Neural cell (in vitro differentiated cells): Measurements from ENCODE around the gene PREP. TPM values are rescaled to one million over a fixed set of nuclear protein-coding genes. Genes with fewer than 3 reads are reported as not detected.

Source experiments
- H2AFZ ChIP-seq: fragments of 200-600, 300-800 bp; sonication (generic), shearing (Covaris generic); 2 replicates; pipeline ENCODE4 v1.6.0; 2014; ENCODE audit warnings: low read depth, mild to moderate bottlenecking, antibody characterized with exemption, low read length, moderate library complexity
- H3F3A ChIP-seq: fragments of 200-600 bp; shearing (Covaris generic); 2 replicates; pipeline ENCODE4 v1.6.1; 2016; ENCODE audit warnings: mild to moderate bottlenecking, moderate library complexity, mixed read lengths, antibody characterized with exemption, low read length; ENCODE audit not compliant: insufficient read depth, poor library complexity, severe bottlenecking
- H3K27ac ChIP-seq: fragments of 200-600, 300-800 bp; sonication (generic), shearing (Covaris generic); 2 replicates; pipeline ENCODE4 v1.5.1; 2014; ENCODE audit warnings: mild to moderate bottlenecking, low read length, moderate library complexity
- H3K27me3 ChIP-seq: fragments of 300-800, 200-600 bp; sonication (generic), shearing (Covaris generic); 2 replicates; pipeline ENCODE4 v1.6.0; 2014; ENCODE audit warnings: mild to moderate bottlenecking, low read depth, low read length, moderate library complexity; ENCODE audit not compliant: insufficient read depth
- H3K36me3 ChIP-seq: fragments of 300-800, 200-600 bp; sonication (generic), shearing (Covaris generic); 2 replicates; pipeline ENCODE4 v1.5.1; 2014; ENCODE audit warnings: mild to moderate bottlenecking, antibody characterized with exemption, low read length, moderate library complexity; ENCODE audit not compliant: insufficient read depth
- H3K4me2 ChIP-seq: fragments of 300-800, 200-600 bp; sonication (generic), shearing (Covaris generic); 2 replicates; pipeline ENCODE4 v1.6.0; 2014; ENCODE audit warnings: mild to moderate bottlenecking, low read length
- H3K4me3 ChIP-seq: fragments of 300-800, 200-600 bp; sonication (generic), shearing (Covaris generic); 2 replicates; pipeline ENCODE4 v1.5.1; 2014; ENCODE audit warnings: mild to moderate bottlenecking, low read length, moderate library complexity
- H3K79me2 ChIP-seq: fragments of 200-600 bp; shearing (Covaris generic); replicated peaks from 2 replicates; pipeline ENCODE4 v1.6.0; 2014; ENCODE audit warnings: mild to moderate bottlenecking, low read length, moderate library complexity; ENCODE audit not compliant: insufficient read depth
- H3K9ac ChIP-seq: fragments of 300-800, 200-600 bp; sonication (generic), shearing (Covaris generic); 2 replicates; pipeline ENCODE4 v1.6.1; 2016; ENCODE audit warnings: mild to moderate bottlenecking, low read length, mixed read lengths
- H3K9me2 ChIP-seq: fragments of 200-600 bp; shearing (Covaris generic); 2 replicates; pipeline ENCODE4 v1.6.1; 2016; ENCODE audit warnings: mild to moderate bottlenecking, low read length, mixed read lengths; ENCODE audit not compliant: insufficient read depth
- H3K9me3 ChIP-seq: fragments of 200-600, 300-800 bp; sonication (generic), shearing (Covaris generic); 2 replicates; pipeline ENCODE4 v1.6.1; 2016; ENCODE audit warnings: mild to moderate bottlenecking, mixed run types, low read length, moderate library complexity, mixed read lengths
- H4K20me1 ChIP-seq: fragments of 200-600 bp; shearing (Covaris generic); 2 replicates; pipeline ENCODE4 v1.6.1; 2016; ENCODE audit warnings: mild to moderate bottlenecking, mixed run types; ENCODE audit not compliant: insufficient read depth
- CTCF ChIP-seq: fragments of 450-650 bp; IDR thresholded peaks from 2 replicates; pipeline ENCODE4 v1.5.1; 2014; ENCODE audit warnings: antibody characterized with exemption, mild to moderate bottlenecking, moderate library complexity; ENCODE audit not compliant: poor library complexity, severe bottlenecking
- EP300 ChIP-seq: fragments of 450-650 bp; conservative IDR thresholded peaks from 2 replicates; pipeline ENCODE4 v1.6.1; 2014; ENCODE audit warnings: antibody characterized with exemption, mild to moderate bottlenecking, moderate library complexity; ENCODE audit not compliant: poor library complexity, severe bottlenecking
- EZH2 ChIP-seq: fragments of 200-600, 300-800 bp; shearing (Covaris generic), sonication (generic); IDR thresholded peaks from 2 replicates; pipeline ENCODE4 v1.6.1; 2014; ENCODE audit warnings: antibody characterized with exemption, low read length, borderline replicate concordance, mild to moderate bottlenecking; ENCODE audit not compliant: insufficient read depth, poor library complexity, severe bottlenecking
- MXI1 ChIP-seq: fragments of 450-650 bp; conservative IDR thresholded peaks from 2 replicates; pipeline ENCODE4 v1.6.1; 2014; ENCODE audit warnings: antibody characterized with exemption, mild to moderate bottlenecking; ENCODE audit not compliant: poor library complexity, severe bottlenecking
- POLR2AphosphoS5 ChIP-seq: IDR thresholded peaks from 2 replicates; pipeline ENCODE4 v1.6.1; 2012
- RAD21 ChIP-seq: fragments of 450-650 bp; conservative IDR thresholded peaks from 2 replicates; pipeline ENCODE4 v1.6.1; 2014; ENCODE audit warnings: antibody characterized with exemption, mild to moderate bottlenecking, moderate library complexity
- REST ChIP-seq: IDR thresholded peaks from 2 replicates; pipeline ENCODE4 v1.6.1; 2012; ENCODE audit warnings: borderline replicate concordance
- SMC3 ChIP-seq: fragments of 450-650 bp; conservative IDR thresholded peaks from 2 replicates; pipeline ENCODE4 v1.6.1; 2014; ENCODE audit warnings: antibody characterized with exemption, mild to moderate bottlenecking, moderate library complexity; ENCODE audit not compliant: poor library complexity
- TAF1 ChIP-seq: IDR thresholded peaks from 2 replicates; pipeline ENCODE4 v1.6.1; 2012; ENCODE audit warnings: low read depth
- polyA minus RNA-seq: library from RNA; depleted of rRNA, polyadenylated mRNA; stranded (reverse); fragments of >200 nt; gene quantifications from 2 replicates; pipeline ENCODE4 v1.2.3, GENCODE V29; 2014
- polyA plus RNA-seq: library from polyadenylated mRNA; depleted of rRNA; stranded (reverse); fragments of >200 nt; gene quantifications from 2 replicates; pipeline ENCODE4 v1.2.3, GENCODE V29; 2014

Gene PREP
- 24.5 and 28.9 TPM in 2 replicates for polyA plus RNA-seq
- polyA minus RNA-seq: 36.8 and 40.1 TPM in 2 replicates

- Histone ChIP-seq H2AFZ (peak within 1 kb of the TSS; percentile 86), H3K9me3 (no peaks in the 10 kb centered on the region), H3K79me2 (peaks cover 25% of the 10 kb centered on the region), H3K36me3 (no peaks in the 10 kb centered on the region), H3K4me2 (peak within 1 kb of the TSS; percentile 91), H4K20me1 (no peaks in the 10 kb centered on the region), H3K27me3 (peaks cover 9% of the 10 kb centered on the region), H3K9me2 (no peaks in the 10 kb centered on the region), H3K27ac (peak within 1 kb of the TSS; percentile 63), H3K4me3 (peak within 1 kb of the TSS; percentile 93), H3F3A (no peaks in the 10 kb centered on the region), H3K9ac (peak within 1 kb of the TSS; percentile 84)
- peak; percentile 78 for TF ChIP-seq SMC3
- no peak for TF ChIP-seq REST
- peak; percentile 18 for TF ChIP-seq POLR2AphosphoS5
- TF ChIP-seq CTCF: peak; percentile 88
- no peak for TF ChIP-seq TAF1
- TF ChIP-seq EP300: peak; percentile 46
- TF ChIP-seq EZH2: no peak
- peak; percentile 74 for TF ChIP-seq MXI1
- TF ChIP-seq RAD21: peak; percentile 63
Observed at GRCh38 chr6:105402939-105403935, at the start of gene PREP. PREP (minus strand) TSS chr6:105403082; CDS start chr6:105402891, 191 bp downstream.

- Histone ChIP-seq H3K9ac (no peak overlapping the region), H3K4me2 (no peak overlapping the region), H3K36me3 (no peaks in the 10 kb centered on the region), H3K9me2 (no peaks in the 10 kb centered on the region), H3K9me3 (no peaks in the 10 kb centered on the region), H3F3A (no peaks in the 10 kb centered on the region), H4K20me1 (no peaks in the 10 kb centered on the region), H3K27me3 (no peaks in the 10 kb centered on the region), H3K27ac (no peak overlapping the region), H3K4me3 (no peak overlapping the region), H2AFZ (no peak overlapping the region), H3K79me2 (no peaks in the 10 kb centered on the region)
- TF ChIP-seq EP300 (no peak), POLR2AphosphoS5 (no peak), TAF1 (no peak), CTCF (no peak), REST (no peak), RAD21 (no peak), EZH2 (no peak), SMC3 (no peak), MXI1 (no peak)
Observed at GRCh38 chr6:105452376-105452775, 49.5 kb upstream of the PREP start.
